ENCODE measurements around the gene THADA.
"Not testable (repeated sequence)": the region's sequence is repeated elsewhere in the genome, so short reads cannot be mapped to it uniquely, and the experiment has no call there.

The THADA gene

GRCh38 chr2:43419876-43420275 is 176.0 kb downstream of the THADA start:
- in situ Hi-C loops (cut with MboI; ENCODE audit: low sequenced_read_pairs): no loop called here

- in situ Hi-C loops (cut with MboI; ENCODE audit: low sequenced_read_pairs): no loop called here
Measured at GRCh38 chr2:43419243-43419642, 176.6 kb downstream of the THADA start.

- in situ Hi-C loops (cut with MboI; ENCODE audit: low sequenced_read_pairs): no loop called here
Measured at GRCh38 chr2:43418680-43419079, 177.2 kb downstream of the THADA start.

- in situ Hi-C loops (cut with MboI; ENCODE audit: low sequenced_read_pairs): no loop called here
Measured at GRCh38 chr2:43417300-43417699, 178.5 kb downstream of the THADA start.

- in situ Hi-C loops (cut with MboI; ENCODE audit: low sequenced_read_pairs): no loop called here
Measured at GRCh38 chr2:43415592-43415991, 180.2 kb downstream of the THADA start.

- in situ Hi-C loops (cut with MboI; ENCODE audit: low sequenced_read_pairs): no loop called here
Measured at GRCh38 chr2:43414586-43415135, 181.2 kb downstream of the THADA start.

GRCh38 chr2:43414033-43414432 is 181.8 kb downstream of the THADA start:
- in situ Hi-C loops (cut with MboI; ENCODE audit: low sequenced_read_pairs): no loop called here

GRCh38 chr2:43412114-43412753 is 183.6 kb downstream of the THADA start:
- in situ Hi-C loops (cut with MboI; ENCODE audit: low sequenced_read_pairs): no loop called here

- in situ Hi-C loops (cut with MboI; ENCODE audit: low sequenced_read_pairs): no loop called here
Measured at GRCh38 chr2:43410055-43410604, 185.7 kb downstream of the THADA start.

GRCh38 chr2:43408407-43409160 is 187.3 kb downstream of the THADA start:
- in situ Hi-C loops (cut with MboI; ENCODE audit: low sequenced_read_pairs): no loop called here

GRCh38 chr2:43407935-43408334 is 187.9 kb downstream of the THADA start:
- in situ Hi-C loops (cut with MboI; ENCODE audit: low sequenced_read_pairs): no loop called here

GRCh38 chr2:43406651-43407279 is 189.1 kb downstream of the THADA start:
- in situ Hi-C loops (cut with MboI; ENCODE audit: low sequenced_read_pairs): no loop called here

- in situ Hi-C loops (cut with MboI; ENCODE audit: low sequenced_read_pairs): no loop called here
Measured at GRCh38 chr2:43405829-43406228, 190.0 kb downstream of the THADA start.

GRCh38 chr2:43402452-43402937 is 193.3 kb downstream of the THADA start:
- in situ Hi-C loops (cut with MboI; ENCODE audit: low sequenced_read_pairs): no loop called here

- in situ Hi-C loops (cut with MboI; ENCODE audit: low sequenced_read_pairs): no loop called here
Measured at GRCh38 chr2:43402002-43402401, 193.8 kb downstream of the THADA start.

- in situ Hi-C loops (cut with MboI; ENCODE audit: low sequenced_read_pairs): no loop called here
Measured at GRCh38 chr2:43400508-43400907, 195.3 kb downstream of the THADA start.

GRCh38 chr2:43399515-43400264 is 196.1 kb downstream of the THADA start:
- in situ Hi-C loops (cut with MboI; ENCODE audit: low sequenced_read_pairs): no loop called here

- in situ Hi-C loops (cut with MboI; ENCODE audit: low sequenced_read_pairs): no loop called here
Measured at GRCh38 chr2:43399098-43399497, 196.7 kb downstream of the THADA start.

- in situ Hi-C loops (cut with MboI; ENCODE audit: low sequenced_read_pairs): no loop called here
Measured at GRCh38 chr2:43397821-43398220, 198.0 kb downstream of the THADA start.

- in situ Hi-C loops (cut with MboI; ENCODE audit: low sequenced_read_pairs): no loop called here
Measured at GRCh38 chr2:43397411-43397810, 198.4 kb downstream of the THADA start.

GRCh38 chr2:43396344-43396743 is 199.5 kb downstream of the THADA start:
- in situ Hi-C loops (cut with MboI; ENCODE audit: low sequenced_read_pairs): not testable (repeated sequence)
